NCI-H510A (cell line): Measurements from ENCODE around the gene HIP1.
"Not testable (repeated sequence)": the region's sequence is repeated elsewhere in the genome, so short reads cannot be mapped to it uniquely, and the experiment has no call there.

Experiments
- DNase-seq: peaks from one replicate; lab custom pipeline; 2025; lab: John Stamatoyannopoulos, UW

The HIP1 gene

GRCh38 chr7:75642810-75643486 lies 95.8 kb downstream of the HIP1 start:
- no peak for DNase-seq

- DNase-seq, result no peak
Measured at GRCh38 chr7:75640201-75640600, 98.5 kb downstream of the HIP1 start.

- DNase-seq, result no peak
Measured at GRCh38 chr7:75639886-75640190, 98.9 kb downstream of the HIP1 start.

DNA sequence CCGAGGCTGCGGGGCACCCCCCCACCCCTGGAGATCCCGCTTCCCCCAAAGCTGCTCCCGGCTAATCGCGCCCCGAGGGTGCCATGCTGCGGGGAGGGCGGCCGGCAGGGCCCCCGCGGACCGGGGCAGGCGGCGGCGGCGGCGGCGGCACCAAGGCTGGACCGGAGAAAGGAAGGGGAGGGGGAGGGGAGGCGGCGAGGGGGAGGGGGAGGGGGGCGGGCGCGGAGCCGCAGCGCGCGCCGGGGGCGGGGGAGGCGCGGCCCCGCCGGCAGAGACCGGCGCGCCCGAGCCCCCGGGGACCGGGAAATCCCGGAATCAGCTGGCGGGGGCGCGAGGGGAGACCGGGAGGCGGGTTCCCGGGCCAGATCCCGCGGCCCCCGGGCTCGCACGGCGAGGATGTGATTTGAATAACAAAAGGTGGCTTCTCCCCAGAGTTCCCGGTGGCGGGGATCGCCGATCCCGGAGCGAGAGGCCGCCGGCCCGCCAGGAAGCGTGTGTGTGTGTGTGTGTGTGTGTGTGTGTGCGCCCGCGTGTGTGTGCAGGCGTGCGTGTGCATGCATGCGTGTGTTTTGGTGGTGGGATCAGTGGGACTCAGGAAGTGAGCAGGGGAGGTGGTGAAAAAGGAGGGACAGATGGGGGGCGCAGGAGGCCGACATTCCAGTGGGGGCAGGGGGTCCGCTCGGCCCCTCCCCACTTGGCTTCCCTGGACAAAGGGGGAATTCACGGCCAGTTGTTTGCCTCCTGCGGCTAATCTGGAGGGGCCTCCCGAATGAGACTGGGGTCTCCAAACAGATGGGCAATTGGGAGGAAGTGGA lies 99.5 kb downstream of the HIP1 start:
- DNase-seq, result no peak

GRCh38 chr7:75638594-75639070 lies 100.1 kb downstream of the HIP1 start:
- no peak for DNase-seq

- DNase-seq, result no peak
Measured at GRCh38 chr7:75637854-75638593, 100.7 kb downstream of the HIP1 start.

DNA sequence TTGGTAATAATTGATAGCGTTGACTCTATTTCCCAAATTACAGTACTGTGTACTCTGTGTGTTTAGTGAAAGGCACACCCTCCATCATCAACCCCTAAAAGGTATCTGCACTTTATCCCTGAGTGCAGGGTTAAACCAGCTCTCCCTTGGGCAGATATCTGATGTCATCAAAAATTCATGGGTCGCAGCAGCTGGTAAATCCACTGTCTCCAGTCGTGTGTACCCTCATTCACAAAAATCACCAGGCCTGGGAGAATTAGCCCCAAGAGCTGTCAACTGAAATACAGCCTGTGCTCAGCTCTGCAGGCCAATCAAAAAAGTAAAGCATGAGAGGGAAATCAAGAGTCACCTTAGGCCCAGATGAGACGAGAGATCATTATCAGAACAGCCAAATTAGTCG lies 103.7 kb downstream of the HIP1 start:
- DNase-seq, result no peak

DNA sequence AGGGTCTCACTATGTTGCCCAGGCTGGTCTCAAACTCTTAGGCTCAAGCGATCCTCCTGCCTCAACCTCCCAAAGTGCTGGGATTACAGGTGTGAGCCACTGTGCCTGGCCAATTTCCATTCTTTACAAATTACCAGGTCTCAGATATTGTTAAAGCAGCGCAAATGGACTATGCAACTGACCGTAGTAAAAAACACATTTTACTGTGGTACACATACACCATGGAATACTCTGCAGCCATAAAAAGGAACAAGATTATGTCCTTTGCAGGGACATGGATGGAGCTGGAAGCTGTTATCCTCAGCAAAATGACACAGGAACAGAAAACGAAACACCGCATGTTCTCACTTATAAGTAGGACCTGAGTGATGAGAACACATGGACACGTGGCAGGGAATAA lies 106.2 kb downstream of the HIP1 start:
- DNase-seq, result not testable (repeated sequence)

DNA sequence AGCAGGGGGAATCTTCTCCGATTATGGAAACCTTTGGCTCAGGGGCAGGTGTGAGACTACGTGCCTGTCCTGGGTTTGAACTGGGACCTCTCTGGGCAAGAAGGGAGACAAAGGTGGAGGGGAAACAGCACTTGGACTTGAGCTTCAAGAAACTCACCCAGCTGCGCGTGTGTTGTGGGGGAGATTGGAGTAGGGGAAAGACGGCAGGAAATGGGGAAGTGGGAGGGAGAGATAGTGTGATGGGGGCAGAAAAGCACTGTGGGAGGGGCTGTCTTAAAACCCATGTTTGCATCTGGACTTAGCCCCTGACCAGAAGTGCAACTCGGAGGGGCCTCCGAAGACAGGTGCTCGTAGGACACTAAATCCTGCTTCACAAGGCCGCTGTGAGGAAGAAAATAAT lies 107.0 kb downstream of the HIP1 start:
- DNase-seq, result no peak

GRCh38 chr7:75630549-75630948 lies 108.2 kb downstream of the HIP1 start:
- DNase-seq, result no peak

- no peak for DNase-seq
Measured at GRCh38 chr7:75629044-75629443, 109.7 kb downstream of the HIP1 start.

DNA sequence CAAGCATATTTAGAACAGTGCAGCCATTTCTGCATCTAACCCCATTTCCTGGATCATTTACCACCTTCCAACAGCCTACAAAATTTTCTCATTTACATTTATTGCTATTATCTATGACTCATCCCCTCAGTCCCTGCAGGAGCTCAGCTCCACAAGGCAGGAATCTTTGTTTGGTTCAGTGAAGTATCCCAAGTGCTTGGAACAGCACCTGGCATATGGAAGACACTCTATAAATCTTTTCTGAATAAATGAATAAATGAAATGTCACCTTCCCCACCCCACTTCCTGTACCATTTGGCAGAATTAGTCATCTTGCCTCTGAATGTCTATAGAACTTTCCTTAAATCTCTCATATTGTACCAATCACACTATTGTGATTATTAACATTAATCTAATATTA lies 110.7 kb downstream of the HIP1 start:
- DNase-seq, result no peak

- no peak for DNase-seq
Measured at GRCh38 chr7:75626954-75627353, 111.8 kb downstream of the HIP1 start.

GRCh38 chr7:75625868-75626267 lies 112.9 kb downstream of the HIP1 start:
- no peak for DNase-seq

DNA sequence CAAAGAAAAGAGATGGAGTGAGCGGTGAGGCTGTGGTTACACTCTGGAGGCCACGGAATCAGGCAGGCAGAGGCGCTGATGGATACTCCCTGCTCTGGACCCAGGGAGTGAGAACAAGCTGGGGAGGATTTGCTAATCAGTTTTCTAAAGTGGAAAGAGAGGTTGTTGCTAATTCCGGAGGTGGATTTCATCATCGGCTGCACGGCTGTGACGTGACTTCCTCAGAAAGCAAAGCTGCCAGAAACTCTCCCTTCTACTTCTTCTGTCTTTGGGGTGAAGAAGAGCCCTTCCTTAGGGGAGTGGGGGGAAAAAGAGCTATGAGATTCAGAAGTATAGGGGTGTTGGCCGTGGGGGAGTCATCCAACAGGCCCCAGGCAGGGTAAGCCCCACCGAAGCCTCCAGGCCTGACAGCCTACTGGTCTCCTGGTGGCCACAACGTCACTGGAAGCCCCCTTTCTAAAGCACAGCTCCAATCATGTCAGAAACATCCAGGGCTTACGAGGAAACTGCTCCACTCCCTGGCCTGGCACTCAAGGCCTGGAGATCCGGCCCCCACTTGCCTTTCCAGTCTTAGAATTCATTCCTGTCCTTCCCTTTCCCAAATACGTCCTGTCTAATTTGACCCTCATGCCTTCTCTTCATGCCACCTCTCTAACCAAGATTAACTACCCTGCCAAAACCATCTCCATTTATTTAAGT lies 114.5 kb downstream of the HIP1 start:
- no peak for DNase-seq

DNA sequence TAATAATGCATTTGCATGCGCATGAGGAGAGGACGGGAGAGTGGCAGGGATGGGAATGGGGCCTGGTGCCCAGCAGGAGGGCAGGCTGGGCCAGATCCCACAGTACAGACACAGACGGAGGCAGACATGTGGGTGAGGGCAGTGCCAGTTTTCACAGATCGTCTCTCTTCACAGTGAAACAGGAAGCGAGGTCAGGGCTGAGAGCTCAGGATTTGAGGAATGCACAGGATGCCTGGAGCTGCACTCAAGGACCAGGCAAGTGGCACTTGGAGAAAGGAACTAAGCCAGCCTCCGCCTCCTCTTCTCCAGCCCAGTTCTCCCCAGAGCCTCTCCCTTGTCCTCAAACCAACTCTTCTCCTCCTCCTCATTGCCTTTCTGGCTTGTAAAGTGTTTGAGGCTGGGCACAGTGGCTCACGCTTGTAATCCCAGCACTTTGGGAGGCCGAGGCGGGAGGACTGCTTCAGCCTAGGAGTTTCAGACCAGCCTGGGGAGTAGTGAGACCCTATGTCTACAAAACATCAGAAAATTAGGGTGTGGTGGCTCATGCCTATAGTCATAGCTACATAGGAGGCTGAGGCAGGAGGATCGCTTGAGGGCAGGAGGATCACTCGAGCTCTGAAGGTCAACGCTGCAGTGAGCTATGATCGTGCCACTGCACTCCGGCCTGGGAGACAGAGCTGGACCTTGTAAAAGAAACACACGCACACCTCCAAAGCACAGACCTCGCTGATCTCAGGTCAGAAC lies 115.2 kb downstream of the HIP1 start:
- no peak for DNase-seq

DNA sequence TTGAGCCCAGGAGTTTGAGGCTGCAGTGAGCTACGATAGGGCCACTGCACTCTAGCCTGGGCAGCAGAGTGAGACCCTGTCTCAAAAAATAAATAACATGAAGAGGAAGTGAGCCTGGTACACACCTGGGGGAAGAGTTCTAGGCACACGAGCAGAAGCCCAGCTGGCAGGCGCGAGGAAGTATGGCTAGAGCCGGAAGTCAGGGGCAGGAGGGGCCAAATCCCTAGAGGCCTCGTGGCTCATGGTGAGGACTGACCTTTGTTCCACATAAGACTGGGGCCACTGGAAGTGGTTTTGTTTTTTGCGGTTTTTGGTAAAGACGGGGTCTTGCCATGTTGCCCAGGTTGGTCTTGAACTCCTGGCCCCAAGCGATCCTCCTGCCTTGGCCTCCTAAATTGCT lies 117.6 kb downstream of the HIP1 start:
- DNase-seq, result no peak

GRCh38 chr7:75619636-75620035 lies 119.1 kb downstream of the HIP1 start:
- DNase-seq, result no peak

- no peak for DNase-seq
Measured at GRCh38 chr7:75617634-75618234, 121.0 kb downstream of the HIP1 start.

DNA sequence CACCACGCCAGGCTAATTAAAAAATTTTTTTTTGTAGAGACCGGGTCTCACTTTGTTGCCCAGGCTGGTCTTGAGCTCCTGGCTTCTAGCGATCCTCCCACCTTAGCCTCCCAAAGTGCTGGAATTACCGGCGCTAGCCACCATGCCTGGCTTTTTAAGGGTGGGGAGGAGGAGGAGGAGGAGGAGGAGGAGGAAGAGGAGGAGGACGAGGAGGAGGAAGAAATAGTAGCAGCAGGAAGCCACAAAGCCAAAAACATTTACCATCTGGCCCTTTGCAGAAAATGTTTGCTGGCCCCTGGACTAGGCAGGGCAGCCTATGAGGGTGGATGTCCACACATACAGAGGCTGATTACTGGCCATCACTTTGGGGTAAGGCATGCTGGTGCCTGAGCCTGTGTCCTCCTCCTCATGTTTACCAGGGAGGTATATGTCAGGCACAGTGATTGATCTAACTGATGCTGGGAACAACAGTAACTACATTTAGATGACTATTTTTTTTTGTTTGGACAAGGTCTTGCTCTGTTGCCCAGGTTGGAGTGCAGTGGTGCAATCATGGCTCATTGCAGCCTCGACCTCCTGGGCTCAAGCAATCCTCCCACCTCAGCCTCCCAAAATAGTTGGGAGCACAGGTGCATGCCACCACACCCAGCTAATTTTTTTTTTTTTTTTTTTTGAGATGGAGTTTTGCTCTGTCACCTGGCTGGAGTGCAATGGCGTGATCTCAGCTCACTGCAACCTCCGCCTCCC lies 122.1 kb downstream of the HIP1 start:
- DNase-seq, result no peak

DNA sequence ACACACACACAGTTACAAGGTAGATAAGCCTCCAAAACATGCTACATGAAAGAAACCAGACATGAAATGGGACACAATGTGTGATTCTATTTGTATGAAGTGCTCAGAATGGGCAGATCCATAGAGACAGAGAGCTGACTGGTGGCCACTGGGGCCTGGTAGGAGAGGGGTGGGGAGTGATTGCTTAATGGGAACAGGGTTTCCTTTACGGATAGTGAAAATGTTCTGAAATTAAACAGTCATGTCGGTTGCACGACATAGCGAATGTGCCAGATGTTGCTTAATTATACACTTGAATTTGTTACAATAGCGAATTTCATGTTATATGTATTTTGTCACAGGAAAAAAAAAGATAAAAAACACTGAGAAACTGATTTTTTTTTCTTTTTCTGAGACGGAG lies 124.3 kb downstream of the HIP1 start:
- DNase-seq, result no peak
